CD14-positive monocyte (primary cell): ENCODE results near the gene ZAP70. TPM values are rescaled to one million over a fixed set of nuclear protein-coding genes. Genes with fewer than 3 reads are reported as not detected.

Experiments used
- DNase-seq, 3 donors: peaks; one replicate each; pipeline ENCODE4 v3.0.0-alpha.2; 2011 to 2022
- H2AFZ ChIP-seq: 2 replicates; pipeline ENCODE4 v1.6.0; 2012; ENCODE audit warnings: mild to moderate bottlenecking, low read depth, low read length, inconsistent platforms; ENCODE audit not compliant: insufficient read depth, poor library complexity, severe bottlenecking
- H3K27ac ChIP-seq, 2 donors: 1 replicate in 1 of 2; 2 replicates in 1 of 2; pipeline ENCODE4 v1.5.1; 2012 to 2013; ENCODE audit warnings: low read length in 2 of 2, control low read depth in 1 of 2, inconsistent platforms in 1 of 2, low read depth in 1 of 2, mild to moderate bottlenecking in 1 of 2
- H3K27me3 ChIP-seq, 2 donors: one replicate each; pipeline versions ENCODE4 v1.6.0 to v1.6.1; 2011 to 2013; ENCODE audit warnings: low read length in 2 of 2; ENCODE audit not compliant: control insufficient read depth in 2 of 2, insufficient read depth in 2 of 2
- H3K36me3 ChIP-seq, 2 donors: replicated peaks in 1 of 2; 1 replicate in 1 of 2; 2 replicates in 1 of 2; pipeline versions ENCODE4 v1.5.1 to v1.6.1; 2012 to 2013; ENCODE audit warnings: low read length in 2 of 2, control low read depth in 1 of 2, inconsistent platforms in 1 of 2, mild to moderate bottlenecking in 1 of 2; ENCODE audit not compliant: insufficient read depth in 2 of 2, control insufficient read depth in 1 of 2
- H3K4me1 ChIP-seq, 2 donors: 1 replicate in 1 of 2; 2 replicates in 1 of 2; pipeline versions ENCODE4 v1.5.1 to v1.6.1; 2012 to 2013; ENCODE audit warnings: low read length in 2 of 2, control low read depth in 1 of 2, inconsistent platforms in 1 of 2, mild to moderate bottlenecking in 1 of 2, moderate library complexity in 1 of 2; ENCODE audit not compliant: insufficient read depth in 2 of 2, control insufficient read depth in 1 of 2
- H3K4me2 ChIP-seq: replicated peaks from 2 replicates; pipeline ENCODE3; 2012; ENCODE audit warnings: low read length, moderate library complexity, mild to moderate bottlenecking; ENCODE audit not compliant: poor library complexity, severe bottlenecking; ENCODE audit errors: extremely low read depth
- H3K4me3 ChIP-seq, 3 experiments: fragments of 200-600 bp in 1 of 3; sonication (generic) in 1 of 3; replicated peaks in 1 of 3; 1 replicate in 2 of 3; 2 replicates in 1 of 3; pipeline ENCODE4 v1.5.1; 2011 to 2013; ENCODE audit warnings: low read length in 3 of 3, mild to moderate bottlenecking in 3 of 3, control low read depth in 2 of 3, low read depth in 2 of 3, inconsistent platforms in 1 of 3, moderate library complexity in 1 of 3
- H3K79me2 ChIP-seq: 2 replicates; pipeline ENCODE4 v1.6.0; 2012; ENCODE audit warnings: mild to moderate bottlenecking, control low read depth, inconsistent platforms, low read length, moderate library complexity; ENCODE audit not compliant: insufficient read depth
- H3K9ac ChIP-seq: 2 replicates; pipeline ENCODE4 v1.6.0; 2017; ENCODE audit warnings: low read length, mild to moderate bottlenecking; ENCODE audit not compliant: insufficient read depth, poor library complexity, severe bottlenecking
- H3K9me3 ChIP-seq, 2 donors: replicated peaks in 1 of 2; 1 replicate in 1 of 2; 2 replicates in 1 of 2; pipeline versions ENCODE4 v1.5.1 to v1.6.1; 2012 to 2013; ENCODE audit warnings: low read length in 2 of 2, control low read depth in 1 of 2; ENCODE audit not compliant: control insufficient read depth in 1 of 2, insufficient read depth in 1 of 2
- H4K20me1 ChIP-seq: 2 replicates; pipeline ENCODE4 v1.6.0; 2012; ENCODE audit warnings: mild to moderate bottlenecking, low read length, control low read depth, moderate library complexity; ENCODE audit not compliant: insufficient read depth
- H3K27ac Mint-ChIP-seq, 7 donors: one replicate each; pipeline ENCODE4 v1.8.0; 2020; ENCODE audit warnings: mild to moderate bottlenecking in 7 of 7, mixed read lengths in 7 of 7, moderate library complexity in 6 of 7, inconsistent platforms in 2 of 7
- H3K27me3 Mint-ChIP-seq, 3 donors: one replicate each; pipeline ENCODE4 v1.8.0; 2021 to 2022; ENCODE audit warnings: low read depth in 3 of 3, mild to moderate bottlenecking in 3 of 3, mixed read lengths in 3 of 3, moderate library complexity in 3 of 3, inconsistent platforms in 1 of 3
- H3K36me3 Mint-ChIP-seq, 2 donors: one replicate each; pipeline ENCODE4 v1.8.0; 2020; ENCODE audit warnings: mixed read lengths in 2 of 2, inconsistent platforms in 1 of 2, mild to moderate bottlenecking in 1 of 2
- H3K4me1 Mint-ChIP-seq: one replicate; pipeline ENCODE4 v1.8.0; 2020; ENCODE audit warnings: mild to moderate bottlenecking, mixed read lengths
- H3K4me3 Mint-ChIP-seq, 2 donors: one replicate each; pipeline ENCODE4 v1.8.0; 2020; ENCODE audit warnings: mild to moderate bottlenecking in 2 of 2, mixed read lengths in 2 of 2, moderate library complexity in 1 of 2
- H3K9me3 Mint-ChIP-seq, 7 donors: one replicate each; pipeline ENCODE4 v1.8.0; 2020 to 2022; ENCODE audit warnings: mixed read lengths in 7 of 7, mild to moderate bottlenecking in 6 of 7, moderate library complexity in 6 of 7, inconsistent platforms in 2 of 7
- WGBS: methylation state at CpG from one replicate; pipeline ENCODE4 v1.1.5; 2013; ENCODE audit warnings: missing lambda C conversion rate; ENCODE audit not compliant: insufficient coverage; 5-methylcytosine and 5-hydroxymethylcytosine counted together
- intact Hi-C, 2 donors: fragments of 100-400 bp; cut with micrococcal nuclease; formaldehyde crosslinking; loops; one replicate each; pipeline versions ENCODE4 v1.15.0 to v1.15.1; 2023
- polyA plus RNA-seq, 3 donors: library from polyadenylated mRNA; depleted of rRNA in 1 of 3; unstranded in 2 of 3; stranded (reverse) in 1 of 3; fragments of 300-500 nt in 2 of 3; fragments of >200 nt in 1 of 3; fragmentation: Illumina TruSeq in 2 of 3; gene quantifications; 1 replicate in 2 of 3; 2 replicates in 1 of 3; pipeline ENCODE4 v1.2.3, GENCODE V29; 2012 to 2021
- TF ChIP-seq, protein P1 (sequence below): fragments of 200-600 bp; IDR thresholded peaks from one replicate; pipeline ENCODE4 v1.8.0; 2022; ENCODE audit warnings: antibody characterized with exemption, mild to moderate bottlenecking

The ZAP70 gene
- polyA plus RNA-seq, 3 donors = 0.30 to 0.69 (median 0.38) TPM

DNA sequence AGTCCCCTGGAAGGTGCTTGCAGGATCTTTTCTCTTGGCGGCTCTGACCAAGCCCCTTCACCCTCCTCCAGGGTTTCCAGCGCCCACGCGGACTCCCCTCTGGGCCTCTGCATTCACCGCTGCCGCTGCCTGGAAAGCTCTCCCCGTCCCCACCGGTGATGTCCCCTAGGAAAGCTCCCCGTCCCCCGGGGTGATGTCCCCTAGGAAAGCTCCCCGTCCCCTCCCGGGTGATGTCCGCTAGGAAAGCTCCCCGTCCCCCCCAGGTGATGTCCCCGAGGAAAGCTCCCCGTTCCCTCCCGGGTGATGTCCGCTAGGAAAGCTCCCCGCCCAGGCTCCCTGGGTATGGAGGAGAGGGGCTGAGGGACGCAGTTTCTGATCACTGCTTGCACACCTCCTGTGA, 27.9 kb downstream of the ZAP70 start:
- no peaks in the 10 kb centered on the region for H4K20me1 ChIP-seq
- DNase-seq = no peak

DNA sequence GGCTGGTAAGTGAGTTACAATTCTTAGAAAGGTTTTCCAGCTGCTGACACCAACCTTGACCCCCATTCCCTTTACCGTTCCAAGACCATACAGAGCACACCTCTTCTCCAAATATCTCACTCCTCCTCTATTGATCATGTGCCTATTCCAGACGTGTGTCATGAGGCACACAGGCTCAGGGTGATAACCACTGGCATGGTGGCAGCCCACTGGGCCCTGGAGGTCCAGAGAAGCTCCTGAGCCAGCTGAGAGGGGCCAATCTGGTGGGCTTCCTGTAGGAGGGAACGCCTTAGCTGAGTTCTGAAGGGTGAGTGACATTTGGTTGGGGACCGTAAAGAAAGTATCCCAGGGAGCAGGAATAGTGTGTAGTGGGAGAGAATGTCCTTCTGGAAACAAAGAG, 28.3 kb downstream of the ZAP70 start:
- no peak overlapping the region for H3K4me2 ChIP-seq
- H2AFZ ChIP-seq = no peak overlapping the region
- 100% methylated on average over 2 of the region's 4 CpGs for WGBS
- peaks cover 3 to 10% of the 10 kb centered on the region in 2 donors for H3K36me3 ChIP-seq
- no peak overlapping the region for H3K9ac ChIP-seq
- H3K4me3 ChIP-seq = no peak overlapping the region
- intact Hi-C loops = loop anchor here in 1 of 2 donors (10.0 kb wide), 1 partner anchor 643 kb away; no protein-coding TSS in a partner anchor
- H3K27ac ChIP-seq = no peak overlapping the region
- peaks cover 0 to 3% (median 0%) of the 10 kb centered on the region in 7 donors for H3K9me3 Mint-ChIP-seq
- TF ChIP-seq, protein P1, sequence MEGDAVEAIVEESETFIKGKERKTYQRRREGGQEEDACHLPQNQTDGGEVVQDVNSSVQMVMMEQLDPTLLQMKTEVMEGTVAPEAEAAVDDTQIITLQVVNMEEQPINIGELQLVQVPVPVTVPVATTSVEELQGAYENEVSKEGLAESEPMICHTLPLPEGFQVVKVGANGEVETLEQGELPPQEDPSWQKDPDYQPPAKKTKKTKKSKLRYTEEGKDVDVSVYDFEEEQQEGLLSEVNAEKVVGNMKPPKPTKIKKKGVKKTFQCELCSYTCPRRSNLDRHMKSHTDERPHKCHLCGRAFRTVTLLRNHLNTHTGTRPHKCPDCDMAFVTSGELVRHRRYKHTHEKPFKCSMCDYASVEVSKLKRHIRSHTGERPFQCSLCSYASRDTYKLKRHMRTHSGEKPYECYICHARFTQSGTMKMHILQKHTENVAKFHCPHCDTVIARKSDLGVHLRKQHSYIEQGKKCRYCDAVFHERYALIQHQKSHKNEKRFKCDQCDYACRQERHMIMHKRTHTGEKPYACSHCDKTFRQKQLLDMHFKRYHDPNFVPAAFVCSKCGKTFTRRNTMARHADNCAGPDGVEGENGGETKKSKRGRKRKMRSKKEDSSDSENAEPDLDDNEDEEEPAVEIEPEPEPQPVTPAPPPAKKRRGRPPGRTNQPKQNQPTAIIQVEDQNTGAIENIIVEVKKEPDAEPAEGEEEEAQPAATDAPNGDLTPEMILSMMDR = no peak
- peaks cover 19 to 22% of the 10 kb centered on the region in 2 donors for H3K36me3 Mint-ChIP-seq
- H3K4me1 Mint-ChIP-seq = peaks cover 20% of the 10 kb centered on the region
- H3K9me3 ChIP-seq = no peaks in the 10 kb centered on the region
- H3K4me1 ChIP-seq = peaks cover 7% of the 10 kb centered on the region in 2 donors
- no peak for DNase-seq
- H4K20me1 ChIP-seq = no peaks in the 10 kb centered on the region
- peaks cover 0 to 8% (median 7%) of the 10 kb centered on the region in 3 donors for H3K27me3 Mint-ChIP-seq
- H3K27ac Mint-ChIP-seq = peak overlapping the region in 1 of 7 donors; percentile 30
- no peaks in the 10 kb centered on the region for H3K27me3 ChIP-seq
- no peak overlapping the region for H3K4me3 Mint-ChIP-seq
- no peaks in the 10 kb centered on the region for H3K79me2 ChIP-seq

More for the DNA sequence above, 27.9 kb downstream of the ZAP70 start:
- peaks cover 0 to 8% (median 7%) of the 10 kb centered on the region in 3 donors for H3K27me3 Mint-ChIP-seq
- H3K36me3 Mint-ChIP-seq = peaks cover 15 to 17% of the 10 kb centered on the region in 2 donors
- 97% methylated on average over 15 of the region's 20 CpGs for WGBS
- Histone ChIP-seq H3K4me3 (no peak overlapping the region), H3K36me3 (peaks cover 3 to 10% of the 10 kb centered on the region in 2 donors), H3K79me2 (no peaks in the 10 kb centered on the region), H3K9ac (no peak overlapping the region), H2AFZ (no peak overlapping the region), H3K9me3 (no peaks in the 10 kb centered on the region), H3K4me1 (peaks cover 7% of the 10 kb centered on the region in 2 donors), H3K4me2 (no peak overlapping the region), H3K27ac (no peak overlapping the region), H3K27me3 (no peaks in the 10 kb centered on the region)
- TF ChIP-seq, protein P1 = no peak
- no peak overlapping the region for H3K4me3 Mint-ChIP-seq
- H3K27ac Mint-ChIP-seq = no peak overlapping the region
- intact Hi-C loops = loop anchor here in 1 of 2 donors (10.0 kb wide), 1 partner anchor 644 kb away; no protein-coding TSS in a partner anchor
- H3K9me3 Mint-ChIP-seq = peaks cover 0 to 3% (median 0%) of the 10 kb centered on the region in 7 donors
- H3K4me1 Mint-ChIP-seq = peaks cover 20% of the 10 kb centered on the region
